HepG2 (cell line): ENCODE results near the gene COL5A1. TPM values are rescaled to one million over a fixed set of nuclear protein-coding genes. Genes with fewer than 3 reads are reported as not detected.

Experiments used
- ATAC-seq: fragments of 200-7000 bp; cut with Tn5 transposase; 3 replicates; pipeline ENCODE4 v1.9.1; 2020; ENCODE audit warnings: mild to moderate bottlenecking, moderate library complexity
- BruUV-seq: library from RNA; stranded (reverse); fragments of 400-500 nt; replicated peaks from 2 replicates; lab custom pipeline; 2021; lab: Mats Ljungman, UMichigan
- CTCF ChIA-PET: fragments of 300-600 bp; formaldehyde crosslinking; extraction: SDS; loops from one replicate; lab custom pipeline; 2021; ENCODE audit warnings: low total read pairs, inconsistent platforms, low intra/inter-chr PET ratio; lab: Yijun Ruan, JAX
- POLR2A ChIA-PET: fragments of 350-600 bp; sonication (Branson Sonifier 250); formaldehyde crosslinking; loops from one replicate; lab custom pipeline; 2020; ENCODE audit warnings: antibody characterized with exemption, inconsistent platforms; lab: Yijun Ruan, JAX
- DNase-seq: peaks from one replicate; pipeline ENCODE4 v3.0.0-alpha.2; 2015; ENCODE audit warnings: low spot score
- FAIRE-seq: peaks from 3 replicates; lab custom pipeline; 2011; peaks lifted over from hg19 to GRCh38; lab: Jason Lieb, UNC
- H2AFZ ChIP-seq: one replicate; pipeline ENCODE4 v1.6.1; 2011; ENCODE audit warnings: low read length, inconsistent platforms
- H3K27ac ChIP-seq: fragments of 300-600 bp; 3 replicates; pipeline ENCODE4 v1.8.0; 2011; ENCODE audit warnings: mixed run types, mild to moderate bottlenecking, mixed read lengths, low read length, inconsistent platforms; ENCODE audit not compliant: insufficient read depth; ENCODE audit errors: extremely low read length
- H3K27me3 ChIP-seq, 2 experiments: fragments of 200-600 bp in 1 of 2; 2 replicates in 1 of 2; 3 replicates in 1 of 2; pipeline versions ENCODE4 v1.6.0 to v1.8.0; 2011; ENCODE audit warnings: low read length in 2 of 2, mild to moderate bottlenecking in 2 of 2, moderate library complexity in 2 of 2, inconsistent platforms in 1 of 2; ENCODE audit not compliant: insufficient read depth in 2 of 2, control insufficient read depth in 1 of 2
- H3K36me3 ChIP-seq, 2 experiments: fragments of 200-600 bp in 1 of 2; replicated peaks in 1 of 2; 2 replicates in 1 of 2; 3 replicates in 1 of 2; pipeline versions ENCODE4 v1.5.1 to v1.8.0; 2011; ENCODE audit warnings: low read length in 2 of 2, inconsistent platforms in 1 of 2; ENCODE audit not compliant: insufficient read depth in 2 of 2, control insufficient read depth in 1 of 2
- H3K4me1 ChIP-seq: 2 replicates; pipeline ENCODE4 v1.5.1; 2012; ENCODE audit warnings: low read length, inconsistent platforms; ENCODE audit not compliant: insufficient read depth
- H3K4me2 ChIP-seq: 2 replicates; pipeline ENCODE4 v1.6.0; 2011; ENCODE audit warnings: low read depth, low read length, inconsistent platforms
- H3K4me3 ChIP-seq, 3 experiments: fragments of 200-600 bp in 1 of 3; sonication (generic), shearing (Covaris generic) in 1 of 3; replicated peaks in 1 of 3; 2 replicates each; pipeline ENCODE4 v1.5.1; 2011 to 2016; ENCODE audit warnings: low read length in 3 of 3, inconsistent platforms in 2 of 3, low read depth in 2 of 3, mild to moderate bottlenecking in 2 of 3, control low read depth in 1 of 3, mixed read lengths in 1 of 3; ENCODE audit not compliant: insufficient read depth in 1 of 3
- H3K79me2 ChIP-seq: one replicate; pipeline ENCODE4 v1.6.1; 2011; ENCODE audit warnings: low read length, inconsistent platforms; ENCODE audit not compliant: insufficient read depth
- H3K9ac ChIP-seq: 2 replicates; pipeline ENCODE4 v1.6.0; 2011; ENCODE audit warnings: mild to moderate bottlenecking, low read depth, low read length, inconsistent platforms; ENCODE audit not compliant: insufficient read depth
- H3K9me3 ChIP-seq: 2 replicates; pipeline ENCODE4 v1.5.1; 2012; ENCODE audit warnings: mild to moderate bottlenecking, low read length
- H4K20me1 ChIP-seq: 2 replicates; pipeline ENCODE4 v1.6.0; 2011; ENCODE audit warnings: inconsistent platforms, mild to moderate bottlenecking, low read length, moderate library complexity; ENCODE audit not compliant: insufficient read depth
- GTF2F1 ChIP-seq: fragments of 150-350 bp; IDR thresholded peaks from 2 replicates; pipeline ENCODE4 v1.6.1; 2014; ENCODE audit warnings: low read length
- JDP2 ChIP-seq: sonication (generic); formaldehyde crosslinking; IDR thresholded peaks from 2 replicates; pipeline ENCODE4 v1.8.1; 2022; ENCODE audit warnings: missing genetic modification reagents, borderline replicate concordance
- KAT8 ChIP-seq: IDR thresholded peaks from 2 replicates; pipeline ENCODE4 v1.6.1; 2016; ENCODE audit warnings: missing genetic modification reagents, missing compliant biosample characterization
- MAZ ChIP-seq, 2 experiments: sonication (generic) in 1 of 2; formaldehyde crosslinking in 1 of 2; IDR thresholded peaks; 2 replicates each; pipeline versions ENCODE4 v1.5.0 to v1.6.1; 2012 to 2020; ENCODE audit warnings: low read depth in 2 of 2, mild to moderate bottlenecking in 2 of 2, borderline replicate concordance in 1 of 2, improper control_type of control experiment in 1 of 2, low read length in 1 of 2, missing genetic modification reagents in 1 of 2, moderate library complexity in 1 of 2
- MTF1 ChIP-seq: sonication (generic); formaldehyde crosslinking; IDR thresholded peaks from 2 replicates; pipeline ENCODE4 v1.5.0; 2020; ENCODE audit warnings: missing genetic modification reagents
- TCF12 ChIP-seq, 2 experiments: fragments of 450-650 bp in 1 of 2; sonication (generic) in 1 of 2; formaldehyde crosslinking in 1 of 2; IDR thresholded peaks; 2 replicates each; pipeline versions ENCODE4 v1.6.1 to v1.8.0; 2017 to 2022; ENCODE audit warnings: antibody characterized with exemption in 1 of 2, mild to moderate bottlenecking in 1 of 2, missing genetic modification reagents in 1 of 2, moderate library complexity in 1 of 2
- ZFP62 ChIP-seq: sonication (generic); formaldehyde crosslinking; IDR thresholded peaks from 2 replicates; pipeline ENCODE4 v1.4.0; 2020; ENCODE audit warnings: missing genetic modification reagents
- ZNF350 ChIP-seq: sonication (generic); formaldehyde crosslinking; IDR thresholded peaks from 2 replicates; pipeline ENCODE4 v1.4.0; 2020; ENCODE audit warnings: mild to moderate bottlenecking, low read depth, missing genetic modification reagents, borderline replicate concordance
- ZNF513 ChIP-seq: sonication (generic); formaldehyde crosslinking; conservative IDR thresholded peaks from 2 replicates; pipeline ENCODE4 v1.5.0; 2020; ENCODE audit warnings: missing genetic modification reagents
- WGBS: methylation state at CpG from one replicate; pipeline ENCODE4 v1.1.6; 2017; ENCODE audit warnings: low lambda C conversion rate; 5-methylcytosine and 5-hydroxymethylcytosine counted together
- in situ Hi-C: cut with HindIII; loops from 2 replicates; pipeline ENCODE4 v1.10.0; 2017; ENCODE audit warnings: low pct_unique_long_range_greater_than_20kb; ENCODE audit not compliant: extremely low pct_ligation_motif_present
- intact Hi-C: fragments of 100-400 bp; cut with micrococcal nuclease; formaldehyde crosslinking; loops from one replicate; pipeline ENCODE4 v1.10.0; 2022; ENCODE audit not compliant: unreplicated experiment
- polyA plus RNA-seq, 8 experiments: library from polyadenylated mRNA; depleted of rRNA in 3 of 8; stranded (reverse) in 7 of 8; unstranded in 1 of 8; fragments of >200 nt; fragmentation: Illumina TruSeq in 4 of 8; extraction: Trizol in 4 of 8; gene quantifications; 2 replicates each; pipeline versions ENCODE4 v1.2.1 to v1.2.3, GENCODE V29; 2011 to 2016; ENCODE audit warnings: low read depth in 4 of 8, missing spikeins in 1 of 8, mixed read lengths in 1 of 8; ENCODE audit not compliant: insufficient read depth in 1 of 8
- total RNA-seq, 5 experiments: library from RNA; depleted of rRNA; stranded (reverse); fragments of >200 nt; fragmentation: Illumina TruSeq; extraction: Trizol; gene quantifications; 2 replicates each; pipeline ENCODE4 v1.2.3, GENCODE V29; 2016; ENCODE audit warnings: low read depth in 1 of 5
- TF ChIP-seq, protein P1 (sequence below): sonication (generic); formaldehyde crosslinking; conservative IDR thresholded peaks from 2 replicates; pipeline ENCODE4 v1.8.0; 2022; ENCODE audit warnings: missing genetic modification reagents

COL5A1 gene
- total and polyA plus RNA-seq, 2 of the 13 experiments (the other 11 are each of a cell fraction or from before 2014, with no cell fraction given), result not detected

- Histone ChIP-seq H3K4me2 (no peak overlapping the region), H3K9ac (no peak overlapping the region), H3K4me3 (no peak overlapping the region), H2AFZ (no peak overlapping the region), H3K9me3 (peaks cover 10% of the 10 kb centered on the region), H3K4me1 (no peaks in the 10 kb centered on the region), H3K79me2 (no peaks in the 10 kb centered on the region), H4K20me1 (no peaks in the 10 kb centered on the region), H3K27me3 (peaks cover 9 to 57% of the 10 kb centered on the region in 2 experiments; a peak in 4 of 5 replicates), H3K27ac (no peak overlapping the region), H3K36me3 (no peaks in the 10 kb centered on the region)
- FAIRE-seq (no peak), ATAC-seq (no peak), DNase-seq (no peak)
- no CpG with 5 or more reads among the region's 8 CpGs for WGBS
- in situ Hi-C loops, result no loop called here
- POLR2A ChIA-PET, result no interaction called here
- TF ChIP-seq ZNF350, result no peak
- TF ChIP-seq MTF1 (CRISPR knock-in tag), result no peak
- no peak for TF ChIP-seq ZNF513
- TF ChIP-seq, protein P1, sequence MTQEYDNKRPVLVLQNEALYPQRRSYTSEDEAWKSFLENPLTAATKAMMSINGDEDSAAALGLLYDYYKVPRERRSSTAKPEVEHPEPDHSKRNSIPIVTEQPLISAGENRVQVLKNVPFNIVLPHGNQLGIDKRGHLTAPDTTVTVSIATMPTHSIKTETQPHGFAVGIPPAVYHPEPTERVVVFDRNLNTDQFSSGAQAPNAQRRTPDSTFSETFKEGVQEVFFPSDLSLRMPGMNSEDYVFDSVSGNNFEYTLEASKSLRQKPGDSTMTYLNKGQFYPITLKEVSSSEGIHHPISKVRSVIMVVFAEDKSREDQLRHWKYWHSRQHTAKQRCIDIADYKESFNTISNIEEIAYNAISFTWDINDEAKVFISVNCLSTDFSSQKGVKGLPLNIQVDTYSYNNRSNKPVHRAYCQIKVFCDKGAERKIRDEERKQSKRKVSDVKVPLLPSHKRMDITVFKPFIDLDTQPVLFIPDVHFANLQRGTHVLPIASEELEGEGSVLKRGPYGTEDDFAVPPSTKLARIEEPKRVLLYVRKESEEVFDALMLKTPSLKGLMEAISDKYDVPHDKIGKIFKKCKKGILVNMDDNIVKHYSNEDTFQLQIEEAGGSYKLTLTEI (CRISPR knock-in tag), result no peak
- no peak for TF ChIP-seq ZFP62
- no peak for TF ChIP-seq MAZ (IDR thresholded peaks at IDR 0.05; ENCODE audit: borderline replicate concordance, low read depth, low read length)
- TF ChIP-seq MAZ (CRISPR knock-in tag; IDR thresholded peaks at IDR 0.05; ENCODE audit: low read depth), result no peak
- TF ChIP-seq TCF12 (IDR thresholded peaks at IDR 0.05), result no peak
- TF ChIP-seq TCF12 (CRISPR knock-in tag; IDR thresholded peaks at IDR 0.05), result no peak
- no peak for TF ChIP-seq KAT8 (CRISPR knock-in tag)
- TF ChIP-seq GTF2F1, result no peak
- TF ChIP-seq JDP2 (CRISPR knock-in tag), result no peak
- intact Hi-C loops, result no loop called here
- no TSS peak for BruUV-seq
- CTCF ChIA-PET, result no interaction called here
Measured at GRCh38 chr9:134617836-134618162, 23.8 kb upstream of the COL5A1 start.
